IgD-negative memory B cell (primary cell): Measurements from ENCODE around the gene RTP5. TPM values are rescaled to one million over a fixed set of nuclear protein-coding genes. Genes with fewer than 3 reads are reported as not detected.

Source experiments
- H3K27ac Mint-ChIP-seq, 3 donors: one replicate each; pipeline ENCODE4 v1.8.0; 2020 to 2022; ENCODE audit warnings: mild to moderate bottlenecking in 3 of 3, mixed read lengths in 3 of 3, moderate library complexity in 1 of 3
- H3K27me3 Mint-ChIP-seq: one replicate; pipeline ENCODE4 v1.8.0; 2021; ENCODE audit warnings: mixed read lengths
- H3K36me3 Mint-ChIP-seq: one replicate; pipeline ENCODE4 v1.8.0; 2020; ENCODE audit warnings: mild to moderate bottlenecking, mixed read lengths
- H3K4me1 Mint-ChIP-seq, 3 donors: one replicate each; pipeline ENCODE4 v1.8.0; 2020 to 2022; ENCODE audit warnings: mixed read lengths in 3 of 3, mild to moderate bottlenecking in 1 of 3
- H3K4me3 Mint-ChIP-seq, 4 donors: one replicate each; pipeline ENCODE4 v1.8.0; 2020 to 2022; ENCODE audit warnings: mild to moderate bottlenecking in 4 of 4, mixed read lengths in 4 of 4, moderate library complexity in 3 of 4
- H3K9me3 Mint-ChIP-seq, 3 donors: one replicate each; pipeline ENCODE4 v1.8.0; 2020 to 2021; ENCODE audit warnings: mixed read lengths in 3 of 3, mild to moderate bottlenecking in 1 of 3
- polyA plus RNA-seq: library from polyadenylated mRNA; unstranded; fragments of 300-500 nt; fragmentation: Illumina TruSeq; gene quantifications from one replicate; pipeline ENCODE4 v1.2.3, GENCODE V29; 2021

The RTP5 gene
- polyA plus RNA-seq, 1 donor from 2014 or later: not detected

DNA sequence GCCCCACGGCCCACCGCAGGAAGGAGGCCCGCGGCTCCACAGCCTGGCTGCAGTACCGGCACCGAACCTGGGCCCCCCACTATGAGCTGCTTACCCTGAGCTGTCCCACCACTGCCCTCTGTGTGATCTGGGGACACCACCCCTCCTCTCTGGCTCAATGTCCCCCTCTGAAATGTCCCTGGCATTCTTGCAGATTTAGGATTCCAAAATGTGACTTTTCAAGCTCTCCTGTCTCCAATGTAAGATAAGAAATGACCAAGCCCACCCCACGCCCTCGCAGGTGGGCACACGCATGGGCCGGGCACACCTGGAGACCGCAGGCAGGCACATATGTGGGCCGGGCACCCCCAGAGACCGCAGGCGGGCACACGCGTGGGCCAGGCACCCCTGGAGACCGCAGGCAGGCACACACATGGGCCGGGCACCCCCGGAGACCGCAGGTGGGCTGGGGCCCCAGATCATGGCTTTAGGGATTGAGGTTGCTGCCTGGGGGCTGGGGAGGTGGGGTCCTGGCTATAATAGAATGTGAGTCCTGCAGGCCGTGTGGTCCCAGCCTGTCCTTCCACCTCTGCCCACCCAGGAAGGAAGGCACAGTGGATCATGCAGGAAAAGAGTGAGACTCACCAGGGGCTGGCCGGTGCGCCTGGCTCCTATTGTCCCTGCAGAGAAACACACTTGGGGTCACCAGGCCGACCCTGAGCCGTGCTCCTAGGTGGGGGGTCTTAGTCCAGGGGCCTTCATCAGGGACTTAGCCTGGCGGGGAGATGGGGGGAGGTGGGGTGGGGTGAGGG is 18.0 kb upstream of the RTP5 start:
- Mint-ChIP-seq H3K27me3 (peaks cover 1% of the 10 kb centered on the region), H3K9me3 (no peaks in the 10 kb centered on the region), H3K36me3 (no peaks in the 10 kb centered on the region), H3K27ac (peak overlapping the region in 1 of 3 donors; percentile 27), H3K4me1 (no peaks in the 10 kb centered on the region), H3K4me3 (no peak overlapping the region)

- H3K36me3 Mint-ChIP-seq: no peaks in the 10 kb centered on the region
- no peaks in the 10 kb centered on the region for H3K9me3 Mint-ChIP-seq
Observed at GRCh38 chr2:241852116-241852980, 17.2 kb upstream of the RTP5 start.

GRCh38 chr2:241852981-241853631 is 16.4 kb upstream of the RTP5 start:
- Mint-ChIP-seq H3K27ac (no peak overlapping the region), H3K4me3 (no peak overlapping the region), H3K9me3 (no peaks in the 10 kb centered on the region), H3K4me1 (peaks cover 0 to under 1% (median 0%) of the 10 kb centered on the region in 3 donors), H3K27me3 (peaks cover 1% of the 10 kb centered on the region), H3K36me3 (no peaks in the 10 kb centered on the region)

More at GRCh38 chr2:241852116-241852980, 17.2 kb upstream of the RTP5 start:
- no peaks in the 10 kb centered on the region for H3K4me1 Mint-ChIP-seq
- H3K27me3 Mint-ChIP-seq: peaks cover 1% of the 10 kb centered on the region
- no peak overlapping the region for H3K4me3 Mint-ChIP-seq
- no peak overlapping the region for H3K27ac Mint-ChIP-seq

- Mint-ChIP-seq H3K27ac (no peak overlapping the region), H3K27me3 (peaks cover 1% of the 10 kb centered on the region), H3K4me3 (no peak overlapping the region), H3K4me1 (peaks cover 0 to 2% (median 1%) of the 10 kb centered on the region in 3 donors), H3K36me3 (no peaks in the 10 kb centered on the region), H3K9me3 (no peaks in the 10 kb centered on the region)
Observed at GRCh38 chr2:241853651-241854341, 15.7 kb upstream of the RTP5 start.

DNA sequence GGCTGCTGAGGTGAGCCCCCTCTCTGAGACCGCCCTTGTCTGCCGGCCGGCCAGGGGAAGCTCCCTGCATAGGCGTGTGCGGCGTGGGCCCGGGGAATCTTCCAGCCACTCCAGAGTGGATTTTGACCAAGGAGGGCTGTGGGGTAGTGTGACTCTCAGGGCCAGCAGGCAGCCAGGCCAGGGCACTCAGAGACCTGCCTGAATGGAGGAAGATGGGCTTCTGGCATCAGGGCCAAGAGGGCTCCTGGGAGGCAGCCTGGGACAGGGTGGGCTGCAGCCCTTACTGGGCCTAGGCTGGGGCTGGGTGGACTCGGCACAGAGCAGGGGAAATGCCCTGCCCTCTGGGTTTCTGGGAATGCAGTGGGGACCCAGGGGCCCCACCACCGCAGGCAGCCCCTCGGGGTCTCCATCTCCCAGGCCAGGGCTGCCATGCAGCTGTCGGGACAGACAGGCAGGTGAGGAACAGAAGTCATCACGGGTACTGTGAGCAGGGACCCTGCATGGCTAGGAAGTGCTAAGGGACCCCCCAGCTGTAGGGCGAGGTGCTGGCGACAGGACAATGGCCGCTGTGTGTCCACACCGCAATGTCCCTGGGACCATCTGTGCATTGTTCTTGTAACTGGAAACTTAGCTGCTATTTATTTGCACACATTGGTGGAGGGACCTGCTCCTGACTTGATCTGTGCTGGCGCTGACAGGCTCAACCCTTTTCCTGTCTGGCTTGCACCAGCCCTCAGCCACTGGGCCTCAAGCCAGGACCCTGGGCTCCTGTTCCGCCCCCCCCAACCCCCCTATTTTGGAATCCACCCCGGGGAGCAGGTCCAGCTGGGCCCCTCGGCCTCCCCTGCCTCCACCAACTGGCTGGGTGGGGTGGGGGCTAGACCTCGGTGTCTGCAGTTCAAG is 14.9 kb upstream of the RTP5 start:
- no peaks in the 10 kb centered on the region for H3K36me3 Mint-ChIP-seq
- H3K4me3 Mint-ChIP-seq: no peak overlapping the region
- H3K4me1 Mint-ChIP-seq: peaks cover 3% of the 10 kb centered on the region in 3 donors
- no peaks in the 10 kb centered on the region for H3K9me3 Mint-ChIP-seq
- no peak overlapping the region for H3K27ac Mint-ChIP-seq
- H3K27me3 Mint-ChIP-seq: peaks cover 2% of the 10 kb centered on the region

DNA sequence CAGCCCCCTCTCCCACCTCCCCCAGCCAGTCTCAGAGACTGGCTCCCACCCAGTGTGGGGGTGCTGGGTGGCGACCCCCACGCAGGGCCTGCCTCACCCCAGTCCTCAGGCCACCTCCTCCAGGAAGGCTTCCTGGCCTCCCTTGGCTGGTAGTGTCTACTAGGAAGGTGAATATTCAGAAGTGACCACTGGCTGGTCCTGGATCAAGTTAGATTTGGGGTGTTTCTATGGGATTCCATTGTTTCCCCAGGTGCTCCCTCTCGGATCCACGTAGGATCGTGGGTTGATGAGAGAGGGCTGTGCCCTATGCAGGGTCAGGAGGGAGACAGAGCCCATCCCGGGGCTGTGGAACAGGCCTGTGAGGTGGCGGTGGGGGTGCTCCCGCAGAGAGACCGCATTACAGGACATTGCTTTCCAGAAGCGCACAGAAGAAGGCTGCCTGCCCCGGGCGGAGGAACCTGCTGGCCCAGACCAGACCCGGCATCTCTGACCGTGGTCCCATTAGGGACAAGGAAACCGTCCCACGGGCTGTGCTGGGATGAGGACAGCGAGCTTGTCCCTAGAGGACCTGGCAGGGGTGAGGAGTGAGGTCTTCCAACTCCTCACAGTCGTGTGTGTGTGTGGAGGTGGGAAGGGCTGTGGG is 14.2 kb upstream of the RTP5 start:
- Mint-ChIP-seq H3K27me3 (peaks cover 5% of the 10 kb centered on the region), H3K27ac (no peak overlapping the region), H3K9me3 (no peaks in the 10 kb centered on the region), H3K4me1 (peaks cover 6% of the 10 kb centered on the region in 3 donors), H3K36me3 (peaks cover 2% of the 10 kb centered on the region), H3K4me3 (no peak overlapping the region)

GRCh38 chr2:241855888-241856422 is 13.6 kb upstream of the RTP5 start:
- Mint-ChIP-seq H3K4me1 (peaks cover 6% of the 10 kb centered on the region in 3 donors), H3K36me3 (peaks cover 2% of the 10 kb centered on the region), H3K27me3 (peaks cover 5% of the 10 kb centered on the region), H3K9me3 (no peaks in the 10 kb centered on the region), H3K27ac (no peak overlapping the region), H3K4me3 (no peak overlapping the region)

- Mint-ChIP-seq H3K27ac (peak overlapping the region in 2 of 3 donors; percentile 67 to 69), H3K36me3 (peaks cover 2% of the 10 kb centered on the region), H3K4me1 (peaks cover 6 to 13% (median 7%) of the 10 kb centered on the region in 3 donors), H3K4me3 (peak overlapping the region in 1 of 4 donors; percentile 42), H3K9me3 (no peaks in the 10 kb centered on the region), H3K27me3 (peaks cover 5% of the 10 kb centered on the region)
Observed at GRCh38 chr2:241857041-241857541, 12.4 kb upstream of the RTP5 start.

GRCh38 chr2:241857572-241858121 is 11.9 kb upstream of the RTP5 start:
- peaks cover 5% of the 10 kb centered on the region for H3K27me3 Mint-ChIP-seq
- peak overlapping the region in 1 of 4 donors; percentile 16 for H3K4me3 Mint-ChIP-seq
- no peaks in the 10 kb centered on the region for H3K9me3 Mint-ChIP-seq
- H3K36me3 Mint-ChIP-seq: peaks cover 2% of the 10 kb centered on the region
- H3K4me1 Mint-ChIP-seq: peaks cover 6 to 13% (median 7%) of the 10 kb centered on the region in 3 donors
- H3K27ac Mint-ChIP-seq: peak overlapping the region in 2 of 3 donors; percentile 56 to 80

DNA sequence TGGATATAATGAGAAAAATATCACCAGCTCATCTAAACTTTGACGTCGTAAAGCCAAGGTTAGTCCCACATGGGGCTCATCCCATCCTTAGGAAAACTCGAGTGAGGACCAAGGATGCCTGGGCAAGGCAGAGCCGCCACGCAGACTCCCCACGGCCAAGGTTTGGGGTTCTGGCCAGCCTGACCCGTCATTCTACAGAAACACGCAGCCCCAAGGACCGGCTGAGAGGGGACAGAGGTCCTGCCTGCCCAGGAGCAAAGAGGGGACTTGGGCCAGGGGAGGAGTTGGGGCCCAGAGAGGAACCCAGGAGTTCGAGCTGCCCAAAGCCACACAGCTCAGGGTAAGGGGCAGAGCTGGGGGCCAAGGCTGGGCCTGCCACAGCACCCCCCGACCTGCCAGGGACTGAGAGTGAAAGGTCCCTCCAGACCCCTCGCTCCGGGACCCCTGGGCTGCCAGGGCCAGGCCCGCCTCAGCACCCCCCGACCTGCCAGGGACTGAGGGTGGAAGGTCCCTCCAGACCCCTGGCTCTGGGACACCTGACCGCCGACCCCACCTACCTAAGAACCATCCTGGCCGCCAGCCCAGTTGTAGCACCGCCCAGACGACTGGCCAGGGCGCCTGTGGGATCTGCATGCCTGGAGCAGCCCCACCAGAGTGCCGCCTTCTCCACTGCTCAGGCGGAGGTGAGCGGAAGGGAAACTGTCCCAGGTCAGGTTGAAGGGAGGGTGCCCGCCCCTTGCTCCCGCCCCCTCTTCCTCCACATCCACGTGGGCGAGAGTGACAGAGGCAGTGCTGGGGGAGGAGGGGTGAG is 11.1 kb upstream of the RTP5 start, which contains the start of gene PDCD1:
Gene PDCD1 (minus strand): TSS at position 689 of the 811 bp plus-strand sequence. CDS start 56 bp downstream, at position 633.
- peak within 1 kb of the TSS; percentile 47 to 91 (median 90) for H3K27ac Mint-ChIP-seq
- peaks cover 2% of the 10 kb centered on the region for H3K36me3 Mint-ChIP-seq
- peaks cover 6 to 13% (median 11%) of the 10 kb centered on the region in 3 donors for H3K4me1 Mint-ChIP-seq

DNA sequence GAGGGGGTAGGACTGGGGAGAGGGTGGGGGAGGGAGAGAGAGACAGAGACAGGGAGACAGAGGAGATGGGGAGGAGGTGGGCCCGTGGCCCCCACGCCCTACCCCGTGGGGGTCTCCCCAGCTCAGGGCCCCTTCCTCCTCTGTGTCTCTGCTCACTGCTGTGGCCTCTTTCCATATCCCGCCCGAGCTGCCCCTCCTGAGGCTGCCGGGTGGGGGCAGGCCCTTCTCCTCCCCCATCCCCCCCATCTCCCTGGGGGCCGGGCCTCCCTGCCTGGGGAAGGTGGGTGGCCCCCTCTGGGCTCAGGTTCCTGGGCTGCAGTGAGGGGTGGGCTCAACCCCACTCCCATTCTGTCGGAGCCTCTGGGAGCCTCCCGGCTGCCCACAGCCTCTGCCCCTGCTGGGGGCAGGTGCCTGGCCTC is 10.5 kb upstream of the RTP5 start:
- H3K4me1 Mint-ChIP-seq: peaks cover 8 to 14% (median 13%) of the 10 kb centered on the region in 3 donors
- H3K36me3 Mint-ChIP-seq: peaks cover 2% of the 10 kb centered on the region
- H3K9me3 Mint-ChIP-seq: no peaks in the 10 kb centered on the region
- peak overlapping the region in 1 of 3 donors; percentile 73 for H3K27ac Mint-ChIP-seq
- peaks cover 14% of the 10 kb centered on the region for H3K27me3 Mint-ChIP-seq
- H3K4me3 Mint-ChIP-seq: peak overlapping the region in 2 of 4 donors; percentile 81 to 92

More for the DNA sequence above, 11.1 kb upstream of the RTP5 start, which contains the start of gene PDCD1:
- Mint-ChIP-seq H3K4me3 (peak within 1 kb of the TSS; percentile 75 to 92 (median 82)), H3K27me3 (peaks cover 10% of the 10 kb centered on the region), H3K9me3 (no peaks in the 10 kb centered on the region)
